H9 (cell line): ENCODE measurements around the gene SIPA1. TPM values are rescaled to one million over a fixed set of nuclear protein-coding genes. Genes with fewer than 3 reads are reported as not detected.

Experiments used
- DNase-seq: peaks from one replicate; pipeline ENCODE4 v3.0.0-alpha.2; 2017
- H2AFZ ChIP-seq: one replicate; pipeline ENCODE4 v1.6.1; 2013; ENCODE audit warnings: mild to moderate bottlenecking, low read length, control low read depth, moderate library complexity
- H2AK5ac ChIP-seq: 2 replicates; pipeline ENCODE4 v1.6.1; 2013; ENCODE audit warnings: low read length, control low read depth, mixed read lengths; ENCODE audit not compliant: insufficient read length
- H2BK120ac ChIP-seq: one replicate; pipeline ENCODE4 v1.6.1; 2013; ENCODE audit warnings: low read depth, mild to moderate bottlenecking, low read length, control low read depth, inconsistent platforms; ENCODE audit not compliant: poor library complexity, severe bottlenecking
- H2BK12ac ChIP-seq: 2 replicates; pipeline ENCODE4 v1.6.1; 2013; ENCODE audit warnings: low read length, control low read depth, mixed read lengths, low read depth; ENCODE audit not compliant: insufficient read length
- H2BK15ac ChIP-seq: 2 replicates; pipeline ENCODE4 v1.6.1; 2013; ENCODE audit warnings: low read depth, low read length, control low read depth
- H2BK20ac ChIP-seq: one replicate; pipeline ENCODE4 v1.6.1; 2013; ENCODE audit warnings: low read depth, mild to moderate bottlenecking, low read length, control low read depth, inconsistent platforms; ENCODE audit not compliant: poor library complexity, severe bottlenecking
- H2BK5ac ChIP-seq: 2 replicates; pipeline ENCODE4 v1.6.1; 2013; ENCODE audit warnings: low read length, control low read depth, mixed read lengths; ENCODE audit not compliant: insufficient read length
- H3K14ac ChIP-seq: 2 replicates; pipeline ENCODE4 v1.6.1; 2013; ENCODE audit warnings: low read length, control low read depth; ENCODE audit not compliant: insufficient read depth
- H3K18ac ChIP-seq: 2 replicates; pipeline ENCODE4 v1.6.1; 2013; ENCODE audit warnings: low read depth, mild to moderate bottlenecking, mixed read lengths, low read length, control low read depth; ENCODE audit not compliant: insufficient read length
- H3K23ac ChIP-seq: 2 replicates; pipeline ENCODE4 v1.6.1; 2013; ENCODE audit warnings: low read length, control low read depth, mixed read lengths, low read depth; ENCODE audit not compliant: insufficient read length
- H3K23me2 ChIP-seq: 2 replicates; pipeline ENCODE4 v1.6.1; 2013; ENCODE audit warnings: low read depth, mild to moderate bottlenecking, mixed read lengths, low read length, control low read depth; ENCODE audit not compliant: insufficient read length, poor library complexity, severe bottlenecking
- H3K27ac ChIP-seq: 2 replicates; pipeline ENCODE4 v1.5.1; 2013; ENCODE audit warnings: low read length, control low read depth, mixed read lengths, low read depth; ENCODE audit not compliant: insufficient read length
- H3K27me3 ChIP-seq: 2 replicates; pipeline ENCODE4 v1.6.1; 2013; ENCODE audit warnings: low read length, control low read depth, inconsistent platforms; ENCODE audit not compliant: insufficient read depth
- H3K4ac ChIP-seq: 2 replicates; pipeline ENCODE4 v1.6.1; 2013; ENCODE audit warnings: low read depth, mild to moderate bottlenecking, control low read depth, inconsistent platforms, low read length, moderate library complexity
- H3K4me1 ChIP-seq: 2 replicates; pipeline ENCODE4 v1.6.1; 2013; ENCODE audit warnings: low read length, control low read depth, inconsistent platforms; ENCODE audit not compliant: insufficient read depth
- H3K4me2 ChIP-seq: 2 replicates; pipeline ENCODE4 v1.6.1; 2013; ENCODE audit warnings: low read length, control low read depth, mixed read lengths; ENCODE audit not compliant: insufficient read length, insufficient read depth
- H3K56ac ChIP-seq: 2 replicates; pipeline ENCODE4 v1.6.1; 2013; ENCODE audit warnings: low read depth, mild to moderate bottlenecking, mixed read lengths, low read length, control low read depth; ENCODE audit not compliant: insufficient read length
- H3K79me1 ChIP-seq: 2 replicates; pipeline ENCODE4 v1.6.1; 2013; ENCODE audit warnings: low read depth, mild to moderate bottlenecking, moderate library complexity, low read length, control low read depth, inconsistent platforms; ENCODE audit not compliant: insufficient read depth, poor library complexity, severe bottlenecking
- H3K79me2 ChIP-seq: 2 replicates; pipeline ENCODE4 v1.6.1; 2013; ENCODE audit warnings: low read length, control low read depth, inconsistent platforms; ENCODE audit not compliant: insufficient read depth
- H3K9ac ChIP-seq: 2 replicates; pipeline ENCODE4 v1.6.1; 2013; ENCODE audit warnings: low read length, control low read depth, mixed read lengths; ENCODE audit not compliant: insufficient read length; ENCODE audit errors: extremely low read depth
- H3K9me3 ChIP-seq: one replicate; pipeline ENCODE4 v1.6.1; 2013; ENCODE audit warnings: low read depth, low read length, inconsistent platforms; ENCODE audit not compliant: control insufficient read depth
- H3T11ph ChIP-seq: one replicate; pipeline ENCODE4 v1.6.1; 2013; ENCODE audit warnings: mild to moderate bottlenecking, low read length, control low read depth, inconsistent platforms
- H4K20me1 ChIP-seq: one replicate; pipeline ENCODE4 v1.6.1; 2013; ENCODE audit not compliant: control insufficient read depth, insufficient read length, insufficient read depth
- H4K5ac ChIP-seq: 2 replicates; pipeline ENCODE4 v1.6.1; 2013; ENCODE audit warnings: low read depth, mild to moderate bottlenecking, mixed read lengths, low read length, control low read depth; ENCODE audit not compliant: insufficient read length
- H4K8ac ChIP-seq: replicated peaks from 2 replicates; pipeline ENCODE4 v1.6.1; 2013; ENCODE audit warnings: low read length, control low read depth, mixed read lengths, low read depth; ENCODE audit not compliant: insufficient read length
- H4K91ac ChIP-seq: 2 replicates; pipeline ENCODE4 v1.6.1; 2013; ENCODE audit warnings: low read depth, mild to moderate bottlenecking, moderate library complexity, mixed read lengths, low read length, control low read depth; ENCODE audit not compliant: insufficient read length
- H3K27ac Mint-ChIP-seq, 3 experiments: 2 replicates in 2 of 3; 3 replicates in 1 of 3; pipeline ENCODE4 v1.8.0; 2020 to 2021; ENCODE audit warnings: mixed read lengths in 3 of 3, mild to moderate bottlenecking in 1 of 3, moderate library complexity in 1 of 3
- H3K27me3 Mint-ChIP-seq: 2 replicates; pipeline ENCODE4 v1.8.0; 2021; ENCODE audit warnings: low read depth, mild to moderate bottlenecking, moderate library complexity, mixed read lengths
- H3K36me3 Mint-ChIP-seq, 3 experiments: 2 replicates in 2 of 3; 3 replicates in 1 of 3; pipeline ENCODE4 v1.8.0; 2020 to 2021; ENCODE audit warnings: low read depth in 3 of 3, mixed read lengths in 3 of 3; ENCODE audit not compliant: insufficient read depth in 1 of 3
- H3K4me1 Mint-ChIP-seq, 2 experiments: 2 replicates each; pipeline ENCODE4 v1.8.0; 2020; ENCODE audit warnings: mixed read lengths in 2 of 2
- H3K4me3 Mint-ChIP-seq, 2 experiments: 2 replicates in 1 of 2; 3 replicates in 1 of 2; pipeline ENCODE4 v1.8.0; 2020 to 2021; ENCODE audit warnings: mild to moderate bottlenecking in 2 of 2, mixed read lengths in 2 of 2, moderate library complexity in 1 of 2
- H3K9me3 Mint-ChIP-seq, 2 experiments: 2 replicates in 1 of 2; 3 replicates in 1 of 2; pipeline ENCODE4 v1.8.0; 2020; ENCODE audit warnings: mild to moderate bottlenecking in 2 of 2, mixed read lengths in 2 of 2, moderate library complexity in 1 of 2
- WGBS: extraction: QIAGEN DNeasy Blood & Tissue Kit; methylation state at CpG from one replicate; pipeline ENCODE4 v1.1.7; 2013; ENCODE audit warnings: missing lambda C conversion rate, low lambda C conversion rate, mixed read lengths; ENCODE audit not compliant: insufficient read length; ENCODE audit errors: extremely low coverage; 5-methylcytosine and 5-hydroxymethylcytosine counted together
- total RNA-seq: library from RNA; stranded (reverse); gene quantifications from 2 replicates; pipeline ENCODE4 v1.2.1, GENCODE V29; 2021
- TF ChIP-seq, protein P1 (sequence below): fragments of 200-600 bp; sonication (generic); conservative IDR thresholded peaks from 3 replicates; pipeline ENCODE4 v1.8.0; 2021; ENCODE audit warnings: antibody characterized with exemption, mild to moderate bottlenecking

The SIPA1 gene
- total RNA-seq, 1 experiment from 2014 or later, result 32.0 TPM

DNA sequence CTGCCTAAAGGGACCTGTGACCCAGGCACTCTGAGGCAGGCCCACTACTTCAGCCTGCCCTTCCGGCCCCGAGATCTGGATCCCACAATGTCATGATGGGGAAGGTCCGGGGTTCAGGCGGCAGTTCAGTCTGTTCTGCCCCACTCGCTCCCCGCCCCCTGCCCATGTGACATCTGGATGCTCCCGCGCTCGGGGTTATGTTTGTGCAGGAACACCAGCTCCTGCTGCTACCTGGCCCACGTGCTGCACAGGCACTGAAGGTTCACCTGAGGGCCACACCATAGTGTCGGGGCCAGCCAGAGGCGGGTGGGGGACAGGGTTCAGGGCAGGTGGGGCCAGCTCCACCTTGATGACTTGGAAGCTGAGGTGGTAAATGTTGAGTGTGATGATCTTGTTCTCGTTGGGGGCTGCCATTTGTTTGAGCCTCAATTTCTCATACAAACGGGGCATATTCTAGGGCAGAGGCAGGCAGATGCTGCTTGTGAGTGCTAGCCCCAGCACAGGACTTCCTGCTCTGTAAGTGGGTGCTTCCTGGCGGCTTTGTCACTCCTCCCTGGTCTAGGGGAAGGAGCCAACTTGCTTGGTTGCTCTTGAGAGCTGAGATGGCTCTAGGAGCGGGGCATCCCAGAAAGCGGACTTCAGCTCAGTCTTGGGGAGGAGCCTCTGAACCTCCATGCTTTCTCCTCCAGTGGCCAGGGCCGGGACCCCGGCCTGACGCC lies 4.4 kb upstream of the SIPA1 start:
- DNase-seq, result no peak
- Histone ChIP-seq H3K79me1 (no peaks in the 10 kb centered on the region), H4K20me1 (no peaks in the 10 kb centered on the region), H2BK20ac (no peak overlapping the region), H3K27me3 (no peaks in the 10 kb centered on the region), H2AK5ac (no peak overlapping the region), H3K79me2 (no peaks in the 10 kb centered on the region), H3K14ac (no peak overlapping the region), H3K4me1 (no peaks in the 10 kb centered on the region; the same call in 1 of the 2 replicates), H4K8ac (no peak overlapping the region), H2BK120ac (no peak overlapping the region), H3K27ac (no peak overlapping the region), H3K4ac (no peak overlapping the region), H2BK15ac (no peak overlapping the region), H3K56ac (no peak overlapping the region), H3K9me3 (no peaks in the 10 kb centered on the region), H3K9ac (no peak overlapping the region), H2BK5ac (no peak overlapping the region), H3K18ac (no peak overlapping the region), H4K91ac (no peak overlapping the region), H4K5ac (no peak overlapping the region), H2AFZ (no peak overlapping the region), H2BK12ac (no peak overlapping the region), H3K4me2 (no peak overlapping the region), H3K23ac (no peak overlapping the region), H3K23me2 (peaks cover 5% of the 10 kb centered on the region), H3T11ph (no peak overlapping the region)
- Mint-ChIP-seq H3K4me1 (peaks cover 12 to 13% of the 10 kb centered on the region in 2 experiments), H3K36me3 (peaks cover 20 to 49% (median 45%) of the 10 kb centered on the region in 3 experiments; a peak in 6 of 7 replicates), H3K27ac (no peak overlapping the region), H3K9me3 (no peaks in the 10 kb centered on the region), H3K4me3 (no peak overlapping the region), H3K27me3 (no peaks in the 10 kb centered on the region)
- no CpG with 5 or more reads among the region's 20 CpGs for WGBS
- TF ChIP-seq, protein P1, sequence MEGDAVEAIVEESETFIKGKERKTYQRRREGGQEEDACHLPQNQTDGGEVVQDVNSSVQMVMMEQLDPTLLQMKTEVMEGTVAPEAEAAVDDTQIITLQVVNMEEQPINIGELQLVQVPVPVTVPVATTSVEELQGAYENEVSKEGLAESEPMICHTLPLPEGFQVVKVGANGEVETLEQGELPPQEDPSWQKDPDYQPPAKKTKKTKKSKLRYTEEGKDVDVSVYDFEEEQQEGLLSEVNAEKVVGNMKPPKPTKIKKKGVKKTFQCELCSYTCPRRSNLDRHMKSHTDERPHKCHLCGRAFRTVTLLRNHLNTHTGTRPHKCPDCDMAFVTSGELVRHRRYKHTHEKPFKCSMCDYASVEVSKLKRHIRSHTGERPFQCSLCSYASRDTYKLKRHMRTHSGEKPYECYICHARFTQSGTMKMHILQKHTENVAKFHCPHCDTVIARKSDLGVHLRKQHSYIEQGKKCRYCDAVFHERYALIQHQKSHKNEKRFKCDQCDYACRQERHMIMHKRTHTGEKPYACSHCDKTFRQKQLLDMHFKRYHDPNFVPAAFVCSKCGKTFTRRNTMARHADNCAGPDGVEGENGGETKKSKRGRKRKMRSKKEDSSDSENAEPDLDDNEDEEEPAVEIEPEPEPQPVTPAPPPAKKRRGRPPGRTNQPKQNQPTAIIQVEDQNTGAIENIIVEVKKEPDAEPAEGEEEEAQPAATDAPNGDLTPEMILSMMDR, result no peak
